IMR-90 (cell line): ENCODE data around the gene MEIS1. TPM values are rescaled to one million over a fixed set of nuclear protein-coding genes. Genes with fewer than 3 reads are reported as not detected.

Source experiments
- ATAC-seq: fragments of 200-7000 bp; cut with Tn5 transposase; 2 replicates; pipeline ENCODE4 v1.9.1; 2020; ENCODE audit warnings: low read depth, mild to moderate bottlenecking, moderate library complexity
- BruUV-seq: library from RNA; stranded (reverse); fragments of 400-500 nt; replicated peaks from 2 replicates; lab custom pipeline; 2021; lab: Mats Ljungman, UMichigan
- CTCF ChIA-PET: fragments of 300-600 bp; formaldehyde crosslinking; extraction: SDS; loops from one replicate; lab custom pipeline; 2021; ENCODE audit warnings: antibody characterized with exemption; lab: Yijun Ruan, JAX
- POLR2A ChIA-PET: fragments of 300-600 bp; sonication (Branson Sonifier 250); formaldehyde crosslinking; loops from one replicate; lab custom pipeline; 2022; ENCODE audit warnings: antibody characterized with exemption; ENCODE audit not compliant: unreplicated experiment; lab: Charles Lee
- DNase-seq: peaks from one replicate; pipeline ENCODE4 v3.0.0; 2013
- H2AFZ ChIP-seq: replicated peaks from 2 replicates; pipeline ENCODE3; 2013; ENCODE audit warnings: low read length, mild to moderate bottlenecking; ENCODE audit not compliant: poor library complexity
- H2AK5ac ChIP-seq: 2 replicates; pipeline ENCODE4 v1.6.1; 2013; ENCODE audit warnings: low read depth, low read length, inconsistent platforms
- H2AK9ac ChIP-seq: replicated peaks from 2 replicates; pipeline ENCODE3; 2013; ENCODE audit warnings: mild to moderate bottlenecking, low read depth, low read length, moderate library complexity; ENCODE audit not compliant: poor library complexity
- H2BK120ac ChIP-seq: 2 replicates; pipeline ENCODE4 v1.6.1; 2013; ENCODE audit warnings: low read depth, low read length, inconsistent platforms
- H2BK15ac ChIP-seq: 3 replicates; pipeline ENCODE4 v1.6.1; 2013; ENCODE audit warnings: low read depth, low read length, inconsistent platforms
- H2BK20ac ChIP-seq: 2 replicates; pipeline ENCODE4 v1.6.1; 2013; ENCODE audit warnings: low read depth, mild to moderate bottlenecking, inconsistent platforms, low read length, moderate library complexity
- H2BK5ac ChIP-seq: 2 replicates; pipeline ENCODE4 v1.6.1; 2013; ENCODE audit warnings: mild to moderate bottlenecking, low read depth, low read length, inconsistent platforms; ENCODE audit not compliant: poor library complexity, severe bottlenecking
- H3K14ac ChIP-seq: replicated peaks from 2 replicates; pipeline ENCODE4 v1.6.1; 2013; ENCODE audit warnings: low read depth, low read length, inconsistent platforms
- H3K18ac ChIP-seq: 2 replicates; pipeline ENCODE4 v1.6.1; 2013; ENCODE audit warnings: low read depth, low read length, control low read depth
- H3K23ac ChIP-seq: 2 replicates; pipeline ENCODE4 v1.6.1; 2013; ENCODE audit warnings: low read depth, low read length, inconsistent platforms
- H3K27ac ChIP-seq: 2 replicates; pipeline ENCODE4 v1.5.1; 2013; ENCODE audit warnings: mild to moderate bottlenecking, control low read depth, low read length; ENCODE audit not compliant: insufficient read depth
- H3K27me3 ChIP-seq: 2 replicates; pipeline ENCODE4 v1.6.1; 2013; ENCODE audit warnings: low read length; ENCODE audit not compliant: control insufficient read depth, insufficient read depth
- H3K36me3 ChIP-seq: 2 replicates; pipeline ENCODE4 v1.6.1; 2013; ENCODE audit warnings: low read length, mixed read lengths; ENCODE audit not compliant: control insufficient read depth, insufficient read depth
- H3K4ac ChIP-seq: 2 replicates; pipeline ENCODE4 v1.6.1; 2013; ENCODE audit warnings: low read depth, low read length, inconsistent platforms
- H3K4me1 ChIP-seq: 2 replicates; pipeline ENCODE4 v1.6.1; 2013; ENCODE audit warnings: low read length, mixed read lengths; ENCODE audit not compliant: control insufficient read depth, insufficient read depth
- H3K4me2 ChIP-seq: 2 replicates; pipeline ENCODE4 v1.6.1; 2013; ENCODE audit warnings: low read depth, mild to moderate bottlenecking, control low read depth, low read length, moderate library complexity
- H3K4me3 ChIP-seq: 2 replicates; pipeline ENCODE4 v1.5.1; 2013; ENCODE audit warnings: low read depth, mild to moderate bottlenecking, control low read depth, low read length, moderate library complexity; ENCODE audit not compliant: insufficient read depth
- H3K56ac ChIP-seq: 2 replicates; pipeline ENCODE4 v1.6.1; 2013; ENCODE audit warnings: low read length, inconsistent platforms; ENCODE audit not compliant: insufficient read depth; ENCODE audit errors: extremely low read depth
- H3K79me1 ChIP-seq, 2 experiments: 2 replicates each; pipeline ENCODE4 v1.6.1; 2013; ENCODE audit warnings: low read length in 2 of 2, inconsistent platforms in 1 of 2, low read depth in 1 of 2
- H3K9ac ChIP-seq: 2 replicates; pipeline ENCODE4 v1.6.1; 2013; ENCODE audit warnings: low read depth, low read length, control low read depth
- H3K9me1 ChIP-seq: 2 replicates; pipeline ENCODE4 v1.6.1; 2013; ENCODE audit warnings: low read length, inconsistent platforms; ENCODE audit not compliant: insufficient read depth
- H3K9me3 ChIP-seq: 2 replicates; pipeline ENCODE4 v1.6.1; 2013; ENCODE audit warnings: low read length; ENCODE audit not compliant: control insufficient read depth, insufficient read depth
- H4K20me1 ChIP-seq: 2 replicates; pipeline ENCODE4 v1.6.1; 2013; ENCODE audit warnings: low read length, inconsistent platforms; ENCODE audit not compliant: insufficient read depth
- H4K5ac ChIP-seq: 2 replicates; pipeline ENCODE4 v1.6.1; 2013; ENCODE audit warnings: mild to moderate bottlenecking, low read depth, low read length, control low read depth
- H4K8ac ChIP-seq, 2 experiments: 2 replicates each; pipeline ENCODE4 v1.6.1; 2013; ENCODE audit warnings: low read depth in 2 of 2, low read length in 2 of 2, control low read depth in 1 of 2, inconsistent platforms in 1 of 2
- H4K91ac ChIP-seq: 2 replicates; pipeline ENCODE4 v1.6.1; 2013; ENCODE audit warnings: low read depth, low read length, inconsistent platforms; ENCODE audit not compliant: insufficient read depth
- BHLHE40 ChIP-seq: fragments of 150-350 bp; IDR thresholded peaks from 2 replicates; pipeline ENCODE4 v1.6.1; 2016; ENCODE audit warnings: mild to moderate bottlenecking, low read depth, low read length
- CEBPB ChIP-seq: IDR thresholded peaks from 2 replicates; pipeline ENCODE4 v1.6.1; 2012; ENCODE audit warnings: low read depth, low read length, improper control_type of control experiment
- CHD1 ChIP-seq: IDR thresholded peaks from 2 replicates; pipeline ENCODE4 v1.6.1; 2012; ENCODE audit warnings: low read depth, low read length, improper control_type of control experiment
- ELK1 ChIP-seq: fragments of 150-350 bp; IDR thresholded peaks from 2 replicates; pipeline ENCODE4 v1.6.1; 2016; ENCODE audit warnings: low read depth, mild to moderate bottlenecking, low read length, moderate library complexity, borderline replicate concordance
- FOS ChIP-seq: fragments of 150-350 bp; IDR thresholded peaks from 2 replicates; pipeline ENCODE4 v1.6.1; 2016; ENCODE audit warnings: low read depth, low read length
- MAFK ChIP-seq: IDR thresholded peaks from 2 replicates; pipeline ENCODE4 v1.6.1; 2012; ENCODE audit warnings: low read depth, low read length, improper control_type of control experiment
- MAZ ChIP-seq: IDR thresholded peaks from 2 replicates; pipeline ENCODE4 v1.6.1; 2012; ENCODE audit warnings: low read depth, mild to moderate bottlenecking, low read length, improper control_type of control experiment, moderate library complexity, borderline replicate concordance
- MXI1 ChIP-seq: IDR thresholded peaks from 2 replicates; pipeline ENCODE4 v1.6.1; 2012; ENCODE audit warnings: low read depth, mild to moderate bottlenecking, low read length, moderate library complexity, borderline replicate concordance
- POLR2A ChIP-seq: IDR thresholded peaks from 2 replicates; pipeline ENCODE4 v1.6.1; 2012; ENCODE audit warnings: mild to moderate bottlenecking, low read depth, low read length
- RAD21 ChIP-seq: IDR thresholded peaks from 2 replicates; pipeline ENCODE4 v1.6.1; 2012; ENCODE audit warnings: low read length, improper control_type of control experiment
- RCOR1 ChIP-seq: IDR thresholded peaks from 2 replicates; pipeline ENCODE4 v1.6.1; 2012; ENCODE audit warnings: mild to moderate bottlenecking, low read length, improper control_type of control experiment; ENCODE audit not compliant: insufficient replicate concordance
- RFX5 ChIP-seq: IDR thresholded peaks from 2 replicates; pipeline ENCODE4 v1.8.0; 2012; ENCODE audit warnings: low read depth, mild to moderate bottlenecking, low read length, moderate library complexity
- SMC3 ChIP-seq: fragments of 150-350 bp; IDR thresholded peaks from 2 replicates; pipeline ENCODE4 v1.6.1; 2016; ENCODE audit warnings: low read depth, mild to moderate bottlenecking, antibody characterized with exemption, low read length, moderate library complexity
- USF2 ChIP-seq: fragments of 150-350 bp; IDR thresholded peaks from 2 replicates; pipeline ENCODE4 v1.6.1; 2017; ENCODE audit warnings: mild to moderate bottlenecking, antibody characterized with exemption, low read length, low read depth
- WGBS, 2 experiments: methylation state at CpG; one replicate each; pipeline versions ENCODE4 v1.1.5 to v1.1.7; 2013; ENCODE audit warnings: missing lambda C conversion rate in 2 of 2; ENCODE audit not compliant: insufficient read length in 1 of 2; ENCODE audit errors: extremely low coverage in 2 of 2; 5-methylcytosine and 5-hydroxymethylcytosine counted together
- dilution Hi-C: fragments of 300-500 bp; cut with HindIII; formaldehyde crosslinking; loops from one replicate; pipeline ENCODE4 v1.14.3; 2018; ENCODE audit warnings: low sequenced_read_pairs; ENCODE audit not compliant: unreplicated experiment
- in situ Hi-C: fragments of 300-500 bp; cut with MboI; formaldehyde crosslinking; loops from 3 replicates; pipeline ENCODE4 v1.14.3; 2019; ENCODE audit warnings: low sequenced_read_pairs, inconsistent platforms, mixed read lengths
- intact Hi-C: fragments of 100-400 bp; cut with micrococcal nuclease; formaldehyde crosslinking; loops from 2 replicates; pipeline ENCODE4 v1.10.0; 2022
- polyA plus RNA-seq, 3 experiments: library from polyadenylated mRNA; depleted of rRNA; stranded (reverse); fragments of >200 nt; gene quantifications; 2 replicates each; pipeline ENCODE4 v1.2.3, GENCODE V29; 2012; ENCODE audit warnings: low replicate concordance in 1 of 3
- total RNA-seq: library from RNA; depleted of rRNA; stranded (reverse); fragments of >200 nt; gene quantifications from 2 replicates; pipeline ENCODE4 v1.2.3, GENCODE V29; 2012

The MEIS1 gene
- total and polyA plus RNA-seq, 2 of the 4 experiments (the other 2 are of a cell fraction), result 54.4 to 157 TPM

- H3K79me1 ChIP-seq, result no peaks in the 10 kb centered on the region
- no peak for ATAC-seq
- intact Hi-C loops (loop anchor here (5.0 kb wide), 1 partner anchor 91 kb away; no protein-coding TSS in a partner anchor), dilution Hi-C loops (no loop called here), in situ Hi-C loops (no loop called here)
- H3K4me2 ChIP-seq, result no peak overlapping the region
- H2AFZ ChIP-seq, result no peak overlapping the region
- H3K4me1 ChIP-seq, result no peaks in the 10 kb centered on the region; the same call in 1 of the 2 replicates
- no peaks in the 10 kb centered on the region for H3K27me3 ChIP-seq
- no peak for DNase-seq
- H3K9me3 ChIP-seq, result no peaks in the 10 kb centered on the region
- ChIA-PET CTCF (no interaction called here), POLR2A (no interaction called here)
- H3K18ac ChIP-seq, result no peak overlapping the region
- H3K56ac ChIP-seq, result no peak overlapping the region
- no peak overlapping the region for H4K8ac ChIP-seq
- peak overlapping the region; percentile 33; the same call in 1 of the 2 replicates for H3K27ac ChIP-seq
- no peak overlapping the region for H2AK9ac ChIP-seq
- no peaks in the 10 kb centered on the region for H3K36me3 ChIP-seq
- no peak overlapping the region for H3K4ac ChIP-seq
- H4K20me1 ChIP-seq, result no peaks in the 10 kb centered on the region
- H4K91ac ChIP-seq, result no peak overlapping the region
- no peak overlapping the region for H3K4me3 ChIP-seq
- H4K5ac ChIP-seq, result no peak overlapping the region
- H3K23ac ChIP-seq, result no peak overlapping the region
- H2BK120ac ChIP-seq, result no peak overlapping the region
- no peak overlapping the region for H2BK20ac ChIP-seq
- no peak for TF ChIP-seq USF2
- no peak for TF ChIP-seq POLR2A
- no peak for TF ChIP-seq RAD21
- TF ChIP-seq CHD1, result no peak
- TF ChIP-seq CEBPB, result no peak
- TF ChIP-seq BHLHE40, result no peak
- no peak for TF ChIP-seq SMC3
- TF ChIP-seq ELK1, result no peak
- no peak for TF ChIP-seq FOS
- TF ChIP-seq RFX5, result no peak
- TF ChIP-seq MAFK, result no peak
- no peak for TF ChIP-seq RCOR1
- no peak for TF ChIP-seq MAZ
- no peak for TF ChIP-seq MXI1
- H3K9ac ChIP-seq, result no peak overlapping the region
- H2AK5ac ChIP-seq, result no peak overlapping the region
- no CpG with 5 or more reads among the region's 4 CpGs for WGBS, 2 experiments
- H3K14ac ChIP-seq, result no peak overlapping the region
- no TSS peak for BruUV-seq
- no peaks in the 10 kb centered on the region for H3K9me1 ChIP-seq
- H2BK5ac ChIP-seq, result no peak overlapping the region
- no peak overlapping the region for H2BK15ac ChIP-seq
Measured at GRCh38 chr2:66601624-66602023, 166.7 kb downstream of the MEIS1 start.
